K562 (cell line): ENCODE results near the gene RELL2.

ENCODE experiments used
- ATF1 ChIP-seq, 2 experiments: fragments of 450-650 bp in 1 of 2; IDR thresholded peaks; 2 replicates each; pipeline ENCODE4 v1.6.1; 2016; ENCODE audit warnings: missing compliant biosample characterization in 1 of 2, missing genetic modification characterization in 1 of 2
- CBFB ChIP-seq: sonication (generic); formaldehyde crosslinking; IDR thresholded peaks from 2 replicates; pipeline ENCODE4 v1.4.0; 2020; ENCODE audit warnings: mild to moderate bottlenecking, missing genetic modification reagents
- CTCF ChIP-seq, 3 experiments: IDR thresholded peaks in 2 of 3; conservative IDR thresholded peaks in 1 of 3; 2 replicates each; pipeline ENCODE4 v1.5.1; 2011 to 2012; ENCODE audit warnings: low read length in 3 of 3, mild to moderate bottlenecking in 3 of 3, control low read depth in 2 of 3, improper control_type of control experiment in 1 of 3, inconsistent platforms in 1 of 3, low read depth in 1 of 3, mixed read lengths in 1 of 3, moderate library complexity in 1 of 3; ENCODE audit not compliant: insufficient read depth in 2 of 3
- EP300 ChIP-seq: IDR thresholded peaks from 2 replicates; pipeline ENCODE4 v1.6.1; 2012; ENCODE audit warnings: low read length, improper control_type of control experiment
- ESRRA ChIP-seq: fragments of 450-650 bp; IDR thresholded peaks from 2 replicates; pipeline ENCODE4 v1.6.1; 2014; ENCODE audit warnings: low read depth, mild to moderate bottlenecking, moderate library complexity, borderline replicate concordance
- ETV5 ChIP-seq: sonication (generic); formaldehyde crosslinking; IDR thresholded peaks from 2 replicates; pipeline ENCODE4 v1.4.0; 2020; ENCODE audit warnings: low read depth, mild to moderate bottlenecking, missing genetic modification reagents
- RBM15 ChIP-seq: fragments of 200-400 bp; formaldehyde crosslinking; IDR thresholded peaks from 2 replicates; pipeline ENCODE4 v1.6.1; 2018; ENCODE audit warnings: mild to moderate bottlenecking, low read length, moderate library complexity; ENCODE audit not compliant: insufficient read depth
- REST ChIP-seq, 2 experiments: fragments of 450-650 bp; formaldehyde crosslinking in 1 of 2; IDR thresholded peaks; 2 replicates each; pipeline versions ENCODE4 v1.4.0 to v1.6.1; 2014 to 2020; ENCODE audit warnings: mild to moderate bottlenecking in 2 of 2, borderline replicate concordance in 1 of 2, low read depth in 1 of 2
- SMAD1 ChIP-seq: fragments of 150-350 bp; IDR thresholded peaks from 2 replicates; pipeline ENCODE4 v1.6.1; 2014; ENCODE audit warnings: low read length, low read depth; ENCODE audit not compliant: partially characterized antibody
- TCF7 ChIP-seq: sonication (generic); IDR thresholded peaks from 2 replicates; pipeline ENCODE4 v1.6.1; 2016; ENCODE audit warnings: antibody characterized with exemption, borderline replicate concordance
- ZNF609 ChIP-seq: sonication (generic); formaldehyde crosslinking; IDR thresholded peaks from 2 replicates; pipeline ENCODE4 v1.8.1; 2023; ENCODE audit warnings: missing genetic modification reagents, mild to moderate bottlenecking, borderline replicate concordance

- TF ChIP-seq ETV5 (CRISPR knock-in tag) (no peak), ESRRA (no peak), ATF1 (CRISPR knock-in tag; IDR thresholded peaks at IDR 0.05) (no peak), ATF1 (tag; IDR thresholded peaks at IDR 0.05) (no peak), REST (IDR thresholded peaks at IDR 0.05; ENCODE audit: borderline replicate concordance) (no peak), REST (CRISPR knock-in tag; IDR thresholded peaks at IDR 0.05; ENCODE audit: low read depth) (no peak), SMAD1 (no peak), EP300 (no peak), ZNF609 (CRISPR knock-in tag) (no peak), CBFB (CRISPR knock-in tag) (no peak), TCF7 (no peak), CTCF (IDR thresholded peaks at IDR 0.05 in 2 of 3, conservative IDR thresholded peaks at IDR 0.05 in 1 of 3; ENCODE audit: insufficient read depth in 2 of 3, low read depth in 1 of 3, low read length in 3 of 3) (no peak), RBM15 (no peak)
These were observed 448 bp downstream of the RELL2 start for GRCh38 chr5:141637123-141637766.
